Mesenchymal stem cell (in vitro differentiated cells and primary cell): ENCODE measurements around the gene RPL10A.

Source experiments
- DNase-seq: peaks from one replicate; pipeline ENCODE4 v3.0.0-alpha.2; 2013
- H2AFZ ChIP-seq: one replicate; pipeline ENCODE4 v1.6.1; 2013; ENCODE audit warnings: low read depth, mild to moderate bottlenecking, control low read depth, inconsistent platforms, low read length, moderate library complexity
- H2AK5ac ChIP-seq: 2 replicates; pipeline ENCODE4 v1.6.1; 2013; ENCODE audit warnings: low read length, moderate library complexity, mild to moderate bottlenecking, inconsistent platforms; ENCODE audit not compliant: severe bottlenecking
- H2BK120ac ChIP-seq: one replicate; pipeline ENCODE4 v1.6.1; 2013; ENCODE audit warnings: low read depth, mild to moderate bottlenecking, inconsistent platforms, low read length, moderate library complexity
- H2BK12ac ChIP-seq, 2 experiments: one replicate each; pipeline ENCODE4 v1.6.1; 2013; ENCODE audit warnings: inconsistent platforms in 2 of 2, low read length in 2 of 2, mild to moderate bottlenecking in 2 of 2, moderate library complexity in 2 of 2, control low read depth in 1 of 2
- H2BK15ac ChIP-seq: one replicate; pipeline ENCODE4 v1.6.1; 2013; ENCODE audit warnings: mild to moderate bottlenecking, low read depth, inconsistent platforms; ENCODE audit not compliant: poor library complexity, severe bottlenecking
- H2BK5ac ChIP-seq: 2 replicates; pipeline ENCODE4 v1.6.1; 2013; ENCODE audit warnings: low read depth, mild to moderate bottlenecking, low read length, control low read depth, inconsistent platforms; ENCODE audit not compliant: poor library complexity, severe bottlenecking
- H3K14ac ChIP-seq, 2 experiments: one replicate each; pipeline ENCODE4 v1.6.1; 2013; ENCODE audit warnings: inconsistent platforms in 2 of 2, low read length in 2 of 2, control low read depth in 1 of 2, mild to moderate bottlenecking in 1 of 2, moderate library complexity in 1 of 2
- H3K18ac ChIP-seq, 2 experiments: one replicate each; pipeline ENCODE4 v1.6.1; 2013; ENCODE audit warnings: inconsistent platforms in 2 of 2, low read length in 2 of 2, control low read depth in 1 of 2, low read depth in 1 of 2, mild to moderate bottlenecking in 1 of 2
- H3K23ac ChIP-seq, 2 experiments: one replicate each; pipeline ENCODE4 v1.6.1; 2013; ENCODE audit warnings: inconsistent platforms in 2 of 2, low read length in 2 of 2, mild to moderate bottlenecking in 2 of 2, moderate library complexity in 2 of 2, control low read depth in 1 of 2
- H3K27ac ChIP-seq: 2 replicates; pipeline ENCODE4 v1.5.1; 2013; ENCODE audit warnings: mild to moderate bottlenecking, moderate library complexity, low read length, control low read depth, inconsistent platforms; ENCODE audit not compliant: poor library complexity, severe bottlenecking
- H3K27me3 ChIP-seq, 2 experiments: 2 replicates each; pipeline versions ENCODE4 v1.6.1 to v1.7.0; 2013; ENCODE audit warnings: low read length in 2 of 2, mild to moderate bottlenecking in 2 of 2, moderate library complexity in 2 of 2, control low read depth in 1 of 2, inconsistent platforms in 1 of 2; ENCODE audit not compliant: control insufficient read depth in 1 of 2, insufficient read depth in 1 of 2
- H3K36me3 ChIP-seq, 2 experiments: 2 replicates each; pipeline versions ENCODE4 v1.6.1 to v1.7.0; 2013; ENCODE audit warnings: low read length in 2 of 2, control low read depth in 1 of 2, inconsistent platforms in 1 of 2, low read depth in 1 of 2, mild to moderate bottlenecking in 1 of 2; ENCODE audit not compliant: insufficient read depth in 2 of 2, control insufficient read depth in 1 of 2
- H3K4ac ChIP-seq, 2 experiments: one replicate each; pipeline ENCODE4 v1.6.1; 2013; ENCODE audit warnings: inconsistent platforms in 2 of 2, low read length in 2 of 2, mild to moderate bottlenecking in 2 of 2, moderate library complexity in 2 of 2, control low read depth in 1 of 2, low read depth in 1 of 2
- H3K4me1 ChIP-seq: 2 replicates; pipeline ENCODE4 v1.6.1; 2013; ENCODE audit warnings: low read depth, low read length, control low read depth; ENCODE audit not compliant: control insufficient read depth, insufficient read depth
- H3K4me2 ChIP-seq: 2 replicates; pipeline ENCODE4 v1.6.1; 2013; ENCODE audit warnings: low read length, mild to moderate bottlenecking, inconsistent platforms; ENCODE audit not compliant: poor library complexity, severe bottlenecking
- H3K4me3 ChIP-seq, 2 experiments: 2 replicates each; pipeline versions ENCODE4 v1.5.1 to v1.7.0; 2013; ENCODE audit warnings: low read length in 2 of 2, mild to moderate bottlenecking in 2 of 2, control low read depth in 1 of 2, low read depth in 1 of 2; ENCODE audit not compliant: insufficient read depth in 1 of 2
- H3K79me1 ChIP-seq: replicated peaks from 2 replicates; pipeline ENCODE4 v1.6.1; 2013; ENCODE audit warnings: mild to moderate bottlenecking, control low read depth, low read length, inconsistent platforms; ENCODE audit not compliant: poor library complexity, severe bottlenecking
- H3K9ac ChIP-seq: 2 replicates; pipeline ENCODE4 v1.7.0; 2013; ENCODE audit warnings: mild to moderate bottlenecking, low read length, moderate library complexity
- H3K9me3 ChIP-seq: 2 replicates; pipeline ENCODE4 v1.7.0; 2013; ENCODE audit warnings: mild to moderate bottlenecking, low read length; ENCODE audit not compliant: control insufficient read depth
- H4K8ac ChIP-seq: one replicate; pipeline ENCODE4 v1.6.1; 2013; ENCODE audit warnings: inconsistent platforms, mild to moderate bottlenecking, low read length, moderate library complexity
- H4K91ac ChIP-seq: one replicate; pipeline ENCODE4 v1.6.1; 2013; ENCODE audit warnings: mild to moderate bottlenecking, low read length, inconsistent platforms
- WGBS: methylation state at CpG from one replicate; pipeline ENCODE4 v1.1.7; 2013; ENCODE audit warnings: mixed read lengths; 5-methylcytosine and 5-hydroxymethylcytosine counted together

Gene RPL10A

GRCh38 chr6:35426074-35426473, 42.1 kb upstream of the RPL10A start:
- DNase-seq, result no peak
- H3K4me2 ChIP-seq, result no peak overlapping the region
- peak overlapping the region; percentile 12 for H2AK5ac ChIP-seq
- peaks cover 38% of the 10 kb centered on the region for H3K4me1 ChIP-seq
- no peak overlapping the region for H2AFZ ChIP-seq
- no peak overlapping the region for H2BK120ac ChIP-seq
- peaks cover 39 to 53% of the 10 kb centered on the region in 2 experiments for H3K36me3 ChIP-seq
- H3K9me3 ChIP-seq, result peaks cover 15% of the 10 kb centered on the region
- peak overlapping the region in 1 of 2 experiments; percentile 50 for H3K14ac ChIP-seq
- peak overlapping the region; percentile 28 to 37 for H2BK12ac ChIP-seq
- WGBS, result 96% methylated on average over 8 of the region's 8 CpGs
- no peaks in the 10 kb centered on the region for H3K27me3 ChIP-seq
- H3K23ac ChIP-seq, result no peak overlapping the region
- H3K18ac ChIP-seq, result peak overlapping the region in 1 of 2 experiments; percentile 79
- H2BK15ac ChIP-seq, result no peak overlapping the region
- no peaks in the 10 kb centered on the region for H3K79me1 ChIP-seq
- peak overlapping the region in 1 of 2 experiments; percentile 8 for H3K4ac ChIP-seq
- no peak overlapping the region for H3K4me3 ChIP-seq
- H4K91ac ChIP-seq, result peak overlapping the region; percentile 75
- no peak overlapping the region for H4K8ac ChIP-seq
- no peak overlapping the region for H2BK5ac ChIP-seq
- H3K27ac ChIP-seq, result no peak overlapping the region
- no peak overlapping the region for H3K9ac ChIP-seq

GRCh38 chr6:35427435-35427834, 40.8 kb upstream of the RPL10A start:
- no peaks in the 10 kb centered on the region for H3K27me3 ChIP-seq
- H3K23ac ChIP-seq, result no peak overlapping the region
- no peak overlapping the region for H2BK5ac ChIP-seq
- peak overlapping the region in 1 of 2 experiments; percentile 1 for H3K18ac ChIP-seq
- H3K79me1 ChIP-seq, result no peaks in the 10 kb centered on the region
- peak overlapping the region in 1 of 2 experiments; percentile 46 for H3K4ac ChIP-seq
- H4K91ac ChIP-seq, result peak overlapping the region; percentile 15
- WGBS, result 92% methylated on average over 5 of the region's 5 CpGs
- H3K14ac ChIP-seq, result no peak overlapping the region
- no peak overlapping the region for H3K27ac ChIP-seq
- H3K4me3 ChIP-seq, result no peak overlapping the region
- peaks cover 38% of the 10 kb centered on the region for H3K4me1 ChIP-seq
- H2BK12ac ChIP-seq, result peak overlapping the region in 1 of 2 experiments; percentile 3
- no peak overlapping the region for H3K9ac ChIP-seq
- H2AFZ ChIP-seq, result no peak overlapping the region
- H2BK15ac ChIP-seq, result no peak overlapping the region
- peak overlapping the region; percentile 27 for H4K8ac ChIP-seq
- H2BK120ac ChIP-seq, result no peak overlapping the region
- H2AK5ac ChIP-seq, result no peak overlapping the region
- peaks cover 30 to 44% of the 10 kb centered on the region in 2 experiments for H3K36me3 ChIP-seq
- DNase-seq, result no peak
- peaks cover 15% of the 10 kb centered on the region for H3K9me3 ChIP-seq
- H3K4me2 ChIP-seq, result no peak overlapping the region

- peak overlapping the region; percentile 21 for H3K27ac ChIP-seq
- H3K18ac ChIP-seq, result peak overlapping the region; percentile 1 to 31
- H3K79me1 ChIP-seq, result no peaks in the 10 kb centered on the region
- H2BK5ac ChIP-seq, result no peak overlapping the region
- H2BK120ac ChIP-seq, result no peak overlapping the region
- 48% methylated on average over 5 of the region's 9 CpGs for WGBS
- H4K91ac ChIP-seq, result no peak overlapping the region
- no peak overlapping the region for H3K9ac ChIP-seq
- H2BK15ac ChIP-seq, result peak overlapping the region; percentile 60
- H3K4me2 ChIP-seq, result no peak overlapping the region
- no peak overlapping the region for H2BK12ac ChIP-seq
- H3K14ac ChIP-seq, result peak overlapping the region in 1 of 2 experiments; percentile 37
- DNase-seq, result peak; percentile 41
- H4K8ac ChIP-seq, result peak overlapping the region; percentile 35
- no peak overlapping the region for H2AK5ac ChIP-seq
- no peak overlapping the region for H3K4me3 ChIP-seq
- peaks cover 15% of the 10 kb centered on the region for H3K9me3 ChIP-seq
- H3K4ac ChIP-seq, result peak overlapping the region in 1 of 2 experiments; percentile 46
- no peaks in the 10 kb centered on the region for H3K27me3 ChIP-seq
- H3K36me3 ChIP-seq, result peaks cover 29 to 42% of the 10 kb centered on the region in 2 experiments
- no peak overlapping the region for H2AFZ ChIP-seq
- H3K23ac ChIP-seq, result no peak overlapping the region
- H3K4me1 ChIP-seq, result peaks cover 38% of the 10 kb centered on the region
Measured at GRCh38 chr6:35427851-35428321, 40.3 kb upstream of the RPL10A start.

GRCh38 chr6:35428421-35429149, 39.6 kb upstream of the RPL10A start:
- 77% methylated on average over 10 of the region's 10 CpGs for WGBS
- DNase-seq, result peak; percentile 44
- Histone ChIP-seq H2BK15ac (no peak overlapping the region), H3K36me3 (peaks cover 28 to 41% of the 10 kb centered on the region in 2 experiments), H2BK120ac (no peak overlapping the region), H2AFZ (no peak overlapping the region), H3K4me1 (peaks cover 38% of the 10 kb centered on the region), H2BK5ac (no peak overlapping the region), H4K91ac (no peak overlapping the region), H4K8ac (no peak overlapping the region), H2AK5ac (no peak overlapping the region), H3K27ac (peak overlapping the region; percentile 21), H2BK12ac (no peak overlapping the region), H3K27me3 (no peaks in the 10 kb centered on the region), H3K79me1 (no peaks in the 10 kb centered on the region), H3K23ac (no peak overlapping the region), H3K4ac (no peak overlapping the region), H3K9ac (no peak overlapping the region), H3K9me3 (peaks cover 15% of the 10 kb centered on the region), H3K4me3 (peak overlapping the region in 1 of 2 experiments; percentile 24), H3K14ac (peak overlapping the region in 1 of 2 experiments; percentile 37), H3K4me2 (no peak overlapping the region), H3K18ac (peak overlapping the region; percentile 16 to 84)
